GM12892 (cell line): ENCODE results near the gene ZBTB32. TPM values are rescaled to one million over a fixed set of nuclear protein-coding genes. Genes with fewer than 3 reads are reported as not detected.
"Not testable (repeated sequence)": the region's sequence is repeated elsewhere in the genome, so short reads cannot be mapped to it uniquely, and the experiment has no call there.

ENCODE experiments used
- DNase-seq: peaks from one replicate; pipeline ENCODE4 v3.0.0; 2011; ENCODE audit not compliant: insufficient read length
- FAIRE-seq: peaks from 2 replicates; lab custom pipeline; 2011; peaks lifted over from hg19 to GRCh38; lab: Jason Lieb, UNC
- POLR2A ChIP-seq: IDR thresholded peaks from 2 replicates; pipeline ENCODE4 v1.6.1; 2011; ENCODE audit warnings: low read depth, low read length, control low read depth
- POLR2AphosphoS5 ChIP-seq: IDR thresholded peaks from 2 replicates; pipeline ENCODE4 v1.6.1; 2011; ENCODE audit warnings: low read depth, low read length, control low read depth
- TAF1 ChIP-seq: IDR thresholded peaks from 2 replicates; pipeline ENCODE4 v1.6.1; 2011; ENCODE audit warnings: low read depth, mild to moderate bottlenecking, control low read depth, low read length, borderline replicate concordance
- polyA plus RNA-seq: library from polyadenylated mRNA; unstranded; fragments of >200 nt; gene quantifications from one replicate; pipeline ENCODE4 v1.2.1, GENCODE V29; 2012; ENCODE audit warnings: missing spikeins, inconsistent platforms; ENCODE audit not compliant: missing spikeins

The ZBTB32 gene, protein sequence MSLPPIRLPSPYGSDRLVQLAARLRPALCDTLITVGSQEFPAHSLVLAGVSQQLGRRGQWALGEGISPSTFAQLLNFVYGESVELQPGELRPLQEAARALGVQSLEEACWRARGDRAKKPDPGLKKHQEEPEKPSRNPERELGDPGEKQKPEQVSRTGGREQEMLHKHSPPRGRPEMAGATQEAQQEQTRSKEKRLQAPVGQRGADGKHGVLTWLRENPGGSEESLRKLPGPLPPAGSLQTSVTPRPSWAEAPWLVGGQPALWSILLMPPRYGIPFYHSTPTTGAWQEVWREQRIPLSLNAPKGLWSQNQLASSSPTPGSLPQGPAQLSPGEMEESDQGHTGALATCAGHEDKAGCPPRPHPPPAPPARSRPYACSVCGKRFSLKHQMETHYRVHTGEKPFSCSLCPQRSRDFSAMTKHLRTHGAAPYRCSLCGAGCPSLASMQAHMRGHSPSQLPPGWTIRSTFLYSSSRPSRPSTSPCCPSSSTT
- 38.5 TPM for polyA plus RNA-seq

DNA sequence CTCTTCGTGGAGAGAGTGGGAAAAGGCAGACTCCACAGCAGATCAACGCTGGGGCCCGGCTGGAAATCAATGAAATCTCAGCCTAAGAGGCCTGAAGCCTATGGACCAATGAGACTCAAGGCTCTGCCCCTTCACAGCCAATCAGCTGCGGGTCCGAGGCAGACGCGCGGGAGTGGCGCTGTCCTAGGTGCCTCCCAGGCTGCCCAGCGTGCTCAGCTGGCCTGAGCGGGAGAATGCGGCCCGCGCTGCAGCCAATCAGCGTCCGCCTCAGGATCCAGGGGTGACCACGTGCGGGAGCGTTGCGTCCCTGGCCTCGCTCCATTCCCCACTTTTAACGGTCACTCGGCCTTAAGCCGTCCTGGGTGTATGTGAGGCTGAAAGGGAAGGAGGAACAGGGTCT is at the start of gene ZBTB32:
Gene ZBTB32 (plus strand): TSS at position 341 of the 400 bp plus-strand sequence. CDS start 10,069 bp downstream, outside the sequence.
- TF ChIP-seq POLR2AphosphoS5 (no peak), TAF1 (no peak), POLR2A (no peak)
- FAIRE-seq = no peak
- peak; percentile 21 for DNase-seq

DNA sequence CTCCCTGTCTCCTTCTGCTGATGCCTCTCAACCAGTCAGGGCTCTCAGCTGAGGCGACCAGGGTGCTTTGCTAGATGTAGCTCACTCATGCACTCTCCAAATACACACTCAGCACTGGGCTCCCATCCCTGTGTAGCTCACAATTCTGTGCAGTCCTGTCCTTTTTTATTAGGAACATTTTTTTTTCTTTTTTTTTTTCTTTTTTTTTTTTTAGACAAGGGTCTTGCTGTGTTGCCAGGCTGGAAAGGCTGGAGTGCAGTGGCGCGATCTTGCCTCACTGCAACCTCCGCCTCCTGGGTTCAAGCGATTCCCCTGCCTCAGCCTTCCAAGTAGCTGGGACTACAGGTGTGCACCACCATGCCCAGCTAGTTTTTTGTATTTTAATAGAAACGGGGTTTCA is 49.5 kb upstream of the ZBTB32 start:
- not testable (repeated sequence) for FAIRE-seq, DNase-seq

DNA sequence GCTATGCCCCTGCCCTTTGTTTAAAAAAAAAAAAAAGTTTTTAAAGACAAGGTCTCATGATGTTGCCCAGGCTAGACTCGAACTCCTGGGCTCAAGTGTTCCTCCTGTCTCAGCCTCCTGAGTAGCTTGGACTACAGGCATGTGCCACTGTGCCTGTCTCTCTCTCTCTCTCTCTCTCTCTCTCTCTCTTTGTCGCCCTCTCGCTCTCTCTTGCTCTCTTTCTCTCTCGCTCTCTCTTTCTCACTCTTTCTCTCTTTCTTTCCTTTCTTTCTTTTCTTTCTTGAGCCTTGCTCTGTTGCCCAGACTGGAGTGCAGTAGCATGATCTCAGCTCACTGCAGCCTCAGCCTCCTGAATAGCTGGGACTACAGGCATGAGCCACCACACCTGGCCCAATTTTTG is 48.8 kb upstream of the ZBTB32 start:
- FAIRE-seq = no peak
- no peak for DNase-seq
- no peak for TF ChIP-seq POLR2AphosphoS5

DNA sequence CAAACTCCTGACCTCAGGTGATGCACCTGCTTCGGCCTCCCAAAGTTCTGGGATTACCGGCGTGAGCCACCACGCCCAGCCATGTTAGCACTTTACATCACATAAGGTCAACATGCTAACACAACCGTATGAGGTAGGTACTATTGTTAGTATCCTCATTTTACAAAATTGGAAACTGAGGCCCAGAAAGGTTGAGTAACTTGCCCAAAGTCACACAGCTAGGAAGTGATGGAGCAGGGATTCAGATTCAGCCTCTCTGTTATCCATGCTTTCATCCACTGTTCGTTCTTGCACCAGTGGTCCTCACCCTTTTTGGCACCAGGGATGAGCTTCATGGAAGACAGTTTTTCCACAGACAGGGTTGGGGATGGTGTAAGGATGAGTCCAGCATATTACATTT is 47.7 kb upstream of the ZBTB32 start:
- no peak for FAIRE-seq

DNA sequence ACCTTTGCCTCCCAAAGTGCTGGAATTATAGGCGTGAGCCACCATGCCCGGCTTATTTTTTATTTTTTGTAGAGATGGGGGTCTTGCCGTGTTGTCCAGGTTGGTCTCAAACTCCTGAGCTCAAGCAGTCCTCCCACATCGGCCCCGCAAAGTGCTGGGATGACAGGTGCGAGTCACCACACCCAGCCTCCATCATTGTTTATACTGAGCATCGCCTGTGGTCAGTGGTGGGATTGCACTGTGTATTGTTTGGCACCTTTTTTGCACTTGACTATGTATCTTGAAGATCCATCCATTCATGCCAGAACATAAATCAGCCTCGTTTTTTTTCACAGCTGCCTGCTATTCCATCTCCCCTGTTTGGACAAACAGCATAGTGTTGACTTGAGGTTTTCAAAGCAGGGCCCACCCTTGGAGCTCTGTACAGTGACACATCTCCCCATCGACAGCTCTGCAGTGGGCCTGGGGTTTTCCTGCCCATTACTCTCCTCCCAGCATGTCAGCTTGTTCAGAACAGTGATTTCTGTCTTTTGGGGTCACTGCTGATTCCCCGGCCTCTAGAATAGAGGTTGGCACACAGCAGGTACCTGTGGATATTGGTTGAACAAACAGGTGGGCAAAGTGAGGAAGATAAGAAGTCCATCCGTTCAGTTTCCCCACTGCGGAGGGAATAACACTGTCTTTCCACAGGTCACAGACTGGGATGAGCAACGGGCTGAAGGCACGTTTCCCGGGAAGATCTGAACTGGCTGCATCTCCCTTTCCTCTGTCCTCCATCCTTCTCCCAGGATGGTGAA is 46.3 kb upstream of the ZBTB32 start:
- FAIRE-seq = no peak
- no peak for DNase-seq
- TF ChIP-seq POLR2A (no peak), POLR2AphosphoS5 (no peak), TAF1 (no peak)

More for the DNA sequence above, 47.7 kb upstream of the ZBTB32 start:
- TF ChIP-seq POLR2A = no peak
- no peak for TF ChIP-seq POLR2AphosphoS5
- TF ChIP-seq TAF1 = no peak
- no peak for DNase-seq

DNA sequence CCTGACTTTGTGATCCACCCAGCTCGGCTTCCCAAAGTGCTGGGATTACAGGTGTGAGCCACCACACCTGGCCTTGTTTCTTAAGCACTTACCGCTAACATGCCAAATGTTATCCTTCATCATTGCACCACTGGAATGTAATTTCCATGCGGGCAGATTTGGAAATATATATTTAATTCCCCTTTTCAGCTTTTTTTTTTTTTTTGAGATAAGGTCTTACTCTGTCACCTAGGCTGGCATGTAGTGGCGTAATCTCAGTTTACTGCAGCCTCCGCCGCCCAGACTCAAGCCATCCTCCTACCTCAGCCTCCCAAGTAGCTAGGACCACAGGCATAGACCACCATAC is 42.4 kb upstream of the ZBTB32 start:
- no peak for DNase-seq
- TF ChIP-seq TAF1 (no peak), POLR2A (no peak), POLR2AphosphoS5 (no peak)
- FAIRE-seq = no peak

DNA sequence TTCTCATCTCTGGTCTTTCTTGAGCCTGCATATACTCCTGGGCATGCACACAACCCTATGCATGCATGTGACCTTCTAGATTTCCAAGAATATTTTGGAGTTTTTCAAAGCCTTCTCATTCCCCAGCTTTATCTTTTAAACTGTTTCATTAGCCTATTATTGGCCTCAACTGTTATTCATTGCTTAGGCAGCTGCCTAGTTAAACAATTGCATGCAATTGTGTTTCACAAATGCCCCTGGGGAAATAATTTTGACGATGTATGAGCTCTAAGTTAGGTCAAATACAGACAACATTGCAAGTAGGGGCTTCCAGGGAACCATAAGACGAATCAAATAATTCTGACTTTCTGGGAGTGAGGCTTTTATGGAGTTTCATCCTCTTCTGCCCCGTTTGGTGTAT is 40.4 kb upstream of the ZBTB32 start:
- FAIRE-seq (no peak), DNase-seq (no peak)
- TF ChIP-seq POLR2A (no peak), POLR2AphosphoS5 (no peak)

DNA sequence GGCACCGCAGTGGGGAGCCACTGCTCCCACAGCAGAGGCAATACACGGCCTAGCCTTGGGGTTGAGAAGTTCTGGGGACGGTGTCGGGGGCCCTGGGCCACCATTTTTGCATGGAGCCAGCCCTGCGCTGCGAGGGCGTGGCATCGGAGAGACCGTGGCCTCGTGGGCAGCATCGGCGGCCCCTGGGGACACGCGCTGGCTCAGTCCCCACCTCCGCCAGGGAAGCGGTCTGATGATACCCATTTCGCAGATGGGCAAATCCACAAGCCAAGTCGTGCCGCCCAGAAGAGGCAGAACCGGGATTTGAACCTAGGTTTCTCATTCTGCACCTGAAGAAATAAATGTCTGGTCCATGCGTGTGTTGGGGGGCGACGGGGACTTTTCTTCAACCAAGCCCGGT is 39.2 kb upstream of the ZBTB32 start:
- DNase-seq (no peak), FAIRE-seq (no peak)

DNA sequence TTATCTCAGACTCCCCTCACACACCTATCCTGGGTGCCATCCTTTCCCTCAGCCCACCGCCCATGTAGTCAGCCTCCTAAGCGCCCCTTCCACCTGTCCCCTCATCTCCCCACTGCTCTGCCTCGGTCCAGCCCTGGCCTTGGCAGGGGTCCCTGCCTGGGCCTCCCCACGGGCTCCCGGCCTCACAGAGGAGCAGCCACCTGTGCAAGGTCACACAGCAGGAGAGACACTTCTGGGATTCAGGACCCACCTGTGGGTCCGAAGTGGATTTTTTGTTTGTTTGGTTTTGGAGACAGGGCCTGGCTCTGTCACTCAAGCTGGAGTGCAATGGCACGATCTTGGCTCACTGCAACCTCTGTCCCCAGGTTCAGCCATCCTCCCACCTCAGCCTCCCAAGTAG is 38.8 kb upstream of the ZBTB32 start:
- FAIRE-seq (no peak), DNase-seq (no peak)
- TF ChIP-seq POLR2A = no peak
- TF ChIP-seq POLR2AphosphoS5 = no peak
- no peak for TF ChIP-seq TAF1

More for the DNA sequence above, 39.2 kb upstream of the ZBTB32 start:
- TF ChIP-seq TAF1 = no peak
- TF ChIP-seq POLR2AphosphoS5 = no peak
- TF ChIP-seq POLR2A = no peak

DNA sequence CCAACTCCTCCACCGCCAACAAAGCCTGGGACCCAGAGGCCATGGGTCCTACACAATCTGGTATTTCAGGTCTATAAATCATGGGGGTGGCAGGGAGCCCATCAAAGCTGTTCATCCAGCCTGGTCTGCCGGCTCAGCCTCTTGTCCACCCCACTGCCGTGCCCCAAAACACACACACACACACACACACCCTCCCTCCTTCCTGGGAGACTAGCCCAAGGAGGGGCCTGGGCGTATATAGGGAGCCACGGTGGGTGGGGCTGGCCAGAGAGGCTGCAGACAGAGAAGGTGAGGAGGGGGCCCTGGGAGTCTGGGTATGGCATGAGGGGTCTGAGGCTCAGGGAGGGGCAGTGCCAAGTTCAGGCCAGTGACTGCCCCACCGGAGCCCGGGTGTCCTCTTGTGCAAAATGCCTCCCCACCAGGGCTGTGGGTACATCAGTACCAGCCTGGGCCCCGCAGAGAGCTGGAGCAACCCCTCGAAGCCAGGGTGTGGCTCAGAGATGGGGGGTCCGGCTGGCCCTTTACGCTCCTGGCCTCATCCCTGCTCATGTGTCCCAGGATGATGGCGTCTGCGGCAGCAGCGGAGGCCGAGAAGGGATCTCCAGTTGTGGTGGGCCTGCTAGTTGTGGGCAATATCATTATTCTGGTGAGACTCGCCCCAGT is 38.0 kb upstream of the ZBTB32 start, which contains the start of gene UPK1A:
Gene UPK1A (plus strand): TSS at position 267 of the 663 bp plus-strand sequence. CDS start 296 bp downstream, at position 563.
- FAIRE-seq = no peak
- no peak for DNase-seq
- TF ChIP-seq POLR2AphosphoS5 (no peak), TAF1 (no peak), POLR2A (no peak)

DNA sequence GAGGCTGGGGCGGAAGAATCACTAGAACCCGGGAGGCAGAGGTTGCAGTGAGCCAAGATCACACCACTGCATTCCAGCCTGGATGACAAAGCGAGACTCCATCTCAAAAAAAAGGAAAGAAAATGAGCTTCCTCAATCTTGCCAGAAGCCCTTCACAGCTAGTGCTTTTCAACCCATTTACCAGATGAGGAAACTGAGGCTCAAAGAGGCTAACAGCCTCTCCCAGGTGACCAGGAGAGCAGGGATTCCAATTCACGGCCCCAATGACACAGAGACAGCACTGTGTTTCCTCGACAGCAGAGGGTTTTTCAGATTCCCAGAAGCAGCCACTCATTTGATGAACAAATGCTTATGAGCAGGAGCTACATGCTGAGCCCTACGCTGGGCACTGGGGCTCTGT is 34.8 kb upstream of the ZBTB32 start:
- DNase-seq (no peak), FAIRE-seq (no peak)
- no peak for TF ChIP-seq POLR2A
- TF ChIP-seq TAF1 = no peak
- TF ChIP-seq POLR2AphosphoS5 = no peak

DNA sequence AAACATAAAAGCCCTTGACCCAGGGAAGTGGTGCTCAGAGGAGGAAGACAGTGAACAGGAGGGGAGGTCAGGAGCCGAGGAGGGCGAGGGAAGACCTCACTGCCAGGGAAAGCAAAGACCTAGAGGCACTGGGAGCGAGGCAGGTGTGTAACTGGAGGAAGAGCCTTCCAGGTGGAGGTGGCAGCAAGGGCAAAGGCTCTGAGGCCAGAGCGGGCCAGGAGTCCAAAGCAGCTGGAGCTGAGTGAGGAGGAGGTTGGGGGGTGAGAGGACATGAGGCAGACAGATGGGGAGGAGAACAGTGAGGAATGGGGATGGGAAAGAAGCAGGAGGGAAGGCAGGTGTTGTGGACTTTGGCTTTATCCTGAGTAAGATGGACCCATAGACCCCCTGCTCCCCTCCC is 34.4 kb upstream of the ZBTB32 start:
- no peak for FAIRE-seq
- TF ChIP-seq TAF1 (no peak), POLR2A (no peak), POLR2AphosphoS5 (no peak)
- DNase-seq = no peak
